ENCODE data around the gene MAML2.

DNA sequence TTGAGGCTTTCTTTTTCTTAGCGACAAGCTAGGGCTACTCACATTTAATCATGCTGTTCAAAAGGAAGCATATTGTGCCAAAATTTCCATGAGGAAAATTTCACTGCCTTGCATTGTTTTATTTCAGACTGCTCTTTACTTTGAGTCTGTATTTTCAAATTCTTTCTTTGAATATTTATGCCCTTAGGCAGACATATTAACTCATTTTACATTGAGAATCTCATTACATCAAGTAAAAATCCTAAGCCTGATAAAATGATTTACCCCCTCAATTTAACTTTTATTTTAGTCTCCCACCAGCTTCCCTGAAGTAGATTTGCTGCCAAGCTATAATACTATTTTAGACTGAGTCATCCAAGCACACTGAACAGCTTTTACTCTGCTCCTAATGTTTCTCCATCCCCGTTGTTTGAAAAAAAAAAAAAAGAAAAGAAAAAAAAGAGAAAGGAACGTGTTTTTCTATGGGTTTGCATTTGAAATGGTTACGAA lies 229.8 kb downstream of the MAML2 start:
- TF ChIP-seq, protein P1, sequence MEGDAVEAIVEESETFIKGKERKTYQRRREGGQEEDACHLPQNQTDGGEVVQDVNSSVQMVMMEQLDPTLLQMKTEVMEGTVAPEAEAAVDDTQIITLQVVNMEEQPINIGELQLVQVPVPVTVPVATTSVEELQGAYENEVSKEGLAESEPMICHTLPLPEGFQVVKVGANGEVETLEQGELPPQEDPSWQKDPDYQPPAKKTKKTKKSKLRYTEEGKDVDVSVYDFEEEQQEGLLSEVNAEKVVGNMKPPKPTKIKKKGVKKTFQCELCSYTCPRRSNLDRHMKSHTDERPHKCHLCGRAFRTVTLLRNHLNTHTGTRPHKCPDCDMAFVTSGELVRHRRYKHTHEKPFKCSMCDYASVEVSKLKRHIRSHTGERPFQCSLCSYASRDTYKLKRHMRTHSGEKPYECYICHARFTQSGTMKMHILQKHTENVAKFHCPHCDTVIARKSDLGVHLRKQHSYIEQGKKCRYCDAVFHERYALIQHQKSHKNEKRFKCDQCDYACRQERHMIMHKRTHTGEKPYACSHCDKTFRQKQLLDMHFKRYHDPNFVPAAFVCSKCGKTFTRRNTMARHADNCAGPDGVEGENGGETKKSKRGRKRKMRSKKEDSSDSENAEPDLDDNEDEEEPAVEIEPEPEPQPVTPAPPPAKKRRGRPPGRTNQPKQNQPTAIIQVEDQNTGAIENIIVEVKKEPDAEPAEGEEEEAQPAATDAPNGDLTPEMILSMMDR (IDR thresholded peaks at IDR 0.05) = no peak
- no peak for TF ChIP-seq POLR2A (IDR thresholded peaks at IDR 0.05)
